Renal cortical epithelial cell (primary cell): Measurements from ENCODE around the gene LRP4. TPM values are rescaled to one million over a fixed set of nuclear protein-coding genes. Genes with fewer than 3 reads are reported as not detected.
A peak's percentile ranks its signal among the peaks of the same experiment; 100 is the strongest.

Experiments used
- DNase-seq: peaks from one replicate; pipeline ENCODE4 v3.0.0-alpha.2; 2011; ENCODE audit warnings: low read depth
- total RNA-seq: library from RNA; depleted of rRNA; stranded (reverse); fragments of >200 nt; gene quantifications from 2 replicates; pipeline ENCODE4 v1.2.3, GENCODE V29; 2014

LRP4 gene
- total RNA-seq, 1 donor from 2014 or later: 17.7 TPM

DNA sequence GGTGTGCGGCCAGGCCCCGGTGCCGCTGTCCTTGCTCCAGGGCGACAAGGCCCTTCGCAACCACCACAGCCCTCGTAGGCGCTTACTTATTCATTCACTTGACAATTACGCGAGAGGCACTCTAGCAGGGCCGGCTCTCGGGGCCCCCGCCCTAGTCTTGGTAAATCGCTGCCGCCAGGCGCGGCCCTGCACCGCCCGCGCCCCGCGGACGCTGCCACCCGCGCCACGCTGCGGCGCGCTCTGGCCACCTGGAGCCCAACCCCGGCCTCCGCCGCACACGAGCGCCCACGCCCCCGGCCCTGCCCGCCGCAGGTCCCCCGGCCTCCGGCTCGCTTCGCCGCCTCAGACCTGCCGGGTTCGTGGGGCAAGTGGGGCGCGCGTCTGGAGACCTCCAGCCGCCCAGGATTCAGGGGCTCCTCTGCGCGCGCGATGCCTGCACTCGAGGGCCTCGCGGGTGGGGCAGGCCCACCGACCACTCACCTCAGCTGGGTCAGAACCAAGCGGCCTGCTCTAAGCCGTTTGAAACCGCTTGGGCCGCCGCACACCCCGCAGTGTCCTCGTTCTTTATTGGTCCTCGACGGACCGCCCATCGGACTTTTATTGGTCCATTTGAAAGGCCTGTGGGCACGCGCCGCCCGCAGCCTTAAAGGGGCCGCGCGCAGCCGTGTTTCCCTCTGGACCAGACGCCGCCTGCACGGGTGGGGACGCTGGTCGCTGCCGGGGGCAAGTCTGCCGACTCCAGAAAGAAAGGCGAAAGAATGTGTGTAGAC, 72.4 kb downstream of the LRP4 start, which contains the start of gene CKAP5:
Gene CKAP5, minus strand, starts transcription at position 541 of the 770 bp plus-strand sequence. CDS start 25,049 bp downstream, outside the sequence.
- DNase-seq: peak; percentile 74

DNA sequence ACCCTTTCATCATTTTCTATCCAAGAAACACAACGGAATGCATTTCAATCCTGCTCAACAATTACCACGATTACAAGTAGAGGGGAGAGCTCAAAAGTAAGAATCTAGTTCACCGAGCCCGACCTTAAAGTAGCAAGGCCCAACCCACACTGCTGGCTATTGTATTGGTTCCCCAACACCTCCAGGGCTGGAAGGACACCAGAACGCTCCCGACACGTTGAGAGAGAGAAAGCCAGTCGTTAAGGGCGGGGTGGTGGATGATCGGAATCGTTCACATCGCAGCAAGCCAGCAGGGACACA, 73.0 kb downstream of the LRP4 start:
- peak; percentile 25 for DNase-seq

DNA sequence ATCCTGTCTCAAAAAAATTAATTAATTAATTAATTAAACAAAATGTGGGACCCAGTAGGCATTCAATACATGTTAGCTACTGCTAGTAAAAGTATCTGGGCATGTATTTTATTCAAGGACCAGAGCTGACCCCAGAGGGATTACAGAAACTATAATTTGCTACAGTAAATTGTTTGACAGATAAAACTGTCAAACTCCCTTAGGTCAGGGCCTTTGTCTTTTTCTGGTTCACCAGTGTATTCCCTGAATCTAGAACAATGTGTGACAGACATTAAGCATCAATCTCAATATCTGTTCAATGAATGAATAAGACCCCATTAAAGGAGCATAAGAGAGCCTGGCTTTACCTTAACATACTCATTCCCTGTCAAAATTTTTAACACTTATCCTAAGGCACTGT, 78.2 kb downstream of the LRP4 start:
- DNase-seq: no peak

DNA sequence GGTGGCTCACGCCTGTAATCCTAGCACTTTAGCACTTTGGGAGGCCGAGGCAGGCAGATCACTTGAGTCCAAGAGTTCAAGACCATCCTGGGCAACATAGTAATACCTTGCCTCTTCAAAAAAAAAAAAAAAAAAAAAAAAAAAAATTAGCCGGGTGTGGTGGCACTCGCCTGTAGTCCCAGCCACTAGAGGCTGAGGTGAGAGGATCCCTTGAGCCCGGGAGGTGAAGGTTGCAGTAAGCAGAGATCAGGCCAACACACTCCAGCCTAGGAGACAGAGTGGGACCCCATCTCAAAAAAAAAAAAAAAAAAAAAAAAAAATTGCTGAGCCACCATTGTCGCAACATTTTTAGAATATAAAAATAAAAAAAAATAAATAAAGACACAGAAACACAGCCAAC, 79.8 kb downstream of the LRP4 start:
- no peak for DNase-seq

DNA sequence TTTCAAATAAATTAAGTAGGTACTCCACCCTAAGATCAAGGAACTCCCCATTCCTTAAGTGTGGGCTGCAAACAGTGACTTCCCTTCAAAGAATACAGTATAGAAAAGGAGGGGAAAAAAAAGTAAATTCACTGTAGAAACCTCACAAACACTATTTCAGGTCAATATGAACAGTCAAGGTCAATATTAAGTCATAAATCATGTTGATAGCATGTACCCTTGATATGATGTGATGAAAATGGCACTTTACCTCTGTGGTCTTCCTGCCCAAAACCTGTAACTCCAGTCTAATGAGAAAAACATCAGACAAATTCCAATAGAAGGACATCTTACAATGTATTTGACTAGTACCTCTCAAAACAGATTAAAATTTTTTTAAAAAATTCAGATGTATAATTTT, 80.5 kb downstream of the LRP4 start:
- no peak for DNase-seq

DNA sequence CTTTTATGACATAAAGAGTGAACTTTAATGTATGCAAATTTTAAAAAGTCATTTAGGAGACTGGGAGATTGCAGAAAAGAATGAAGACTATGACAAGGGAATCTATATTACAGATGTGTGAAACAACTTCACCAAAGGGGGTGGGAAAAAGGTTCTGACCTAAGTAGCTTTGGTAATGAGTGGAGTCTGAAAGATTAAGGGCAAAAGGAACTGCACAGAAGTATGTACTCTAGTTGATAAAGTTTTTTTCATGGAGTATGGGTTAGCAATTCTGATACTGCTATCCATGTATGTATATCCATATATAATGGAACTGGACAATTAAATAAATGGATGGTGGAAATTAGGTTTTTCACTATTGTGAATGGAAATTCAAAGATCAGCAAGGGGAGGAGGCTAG, 81.5 kb downstream of the LRP4 start:
- no peak for DNase-seq

DNA sequence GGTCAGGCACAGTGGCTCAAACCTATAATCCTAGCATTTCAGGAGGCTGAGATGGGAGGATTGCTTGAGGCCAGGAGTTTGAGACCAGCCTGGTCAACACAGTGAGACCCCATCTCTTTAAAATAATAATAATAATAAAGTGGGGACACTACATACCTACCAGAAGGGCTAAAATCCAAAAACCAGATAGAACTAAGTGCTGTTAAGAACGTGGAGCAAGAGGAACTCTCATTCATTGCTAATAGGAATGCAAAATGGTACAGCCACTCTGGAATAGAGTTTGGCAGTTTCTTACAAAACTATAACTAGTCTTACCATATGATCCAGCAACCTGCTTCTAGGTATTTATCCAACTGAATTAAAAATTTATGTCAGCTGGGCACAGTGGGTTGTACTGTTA, 81.9 kb downstream of the LRP4 start:
- no peak for DNase-seq

DNA sequence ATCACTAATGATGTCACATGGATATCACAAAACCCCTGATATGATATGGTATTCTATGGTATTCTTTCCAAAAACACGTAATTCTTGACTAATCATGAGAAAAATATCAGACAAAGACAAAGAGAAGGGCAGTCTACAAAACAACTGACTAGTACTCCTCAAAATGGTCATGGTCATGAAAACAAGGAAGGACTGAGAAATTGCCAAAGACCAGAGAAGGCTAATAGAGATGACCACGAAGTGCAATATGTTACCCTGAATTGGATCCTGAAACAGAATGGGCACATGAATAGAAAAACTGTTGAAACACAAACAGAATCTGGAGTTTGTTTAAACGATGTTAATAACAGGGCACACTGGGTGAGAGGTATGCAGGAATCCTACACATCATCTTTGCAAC, 82.5 kb downstream of the LRP4 start:
- DNase-seq: no peak

DNA sequence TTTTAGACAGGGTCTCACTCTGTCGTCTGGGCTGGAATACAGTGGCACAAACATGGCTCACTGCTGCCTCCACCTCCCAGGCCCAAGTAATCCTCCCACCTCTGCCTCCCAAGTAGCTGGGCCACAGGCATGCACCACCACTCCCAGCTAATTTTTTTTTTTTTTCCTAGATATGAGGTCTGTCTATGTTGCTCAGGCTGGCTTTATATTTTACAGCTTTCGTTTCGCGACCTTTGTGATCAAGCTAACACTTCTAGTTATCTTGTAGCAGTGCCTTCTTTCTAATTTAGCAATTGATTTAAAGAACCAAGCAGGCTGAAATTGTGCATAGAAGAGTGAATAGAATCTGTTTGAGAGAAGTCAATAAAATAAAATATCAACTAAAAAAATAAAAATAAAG, 83.5 kb downstream of the LRP4 start:
- no peak for DNase-seq

DNA sequence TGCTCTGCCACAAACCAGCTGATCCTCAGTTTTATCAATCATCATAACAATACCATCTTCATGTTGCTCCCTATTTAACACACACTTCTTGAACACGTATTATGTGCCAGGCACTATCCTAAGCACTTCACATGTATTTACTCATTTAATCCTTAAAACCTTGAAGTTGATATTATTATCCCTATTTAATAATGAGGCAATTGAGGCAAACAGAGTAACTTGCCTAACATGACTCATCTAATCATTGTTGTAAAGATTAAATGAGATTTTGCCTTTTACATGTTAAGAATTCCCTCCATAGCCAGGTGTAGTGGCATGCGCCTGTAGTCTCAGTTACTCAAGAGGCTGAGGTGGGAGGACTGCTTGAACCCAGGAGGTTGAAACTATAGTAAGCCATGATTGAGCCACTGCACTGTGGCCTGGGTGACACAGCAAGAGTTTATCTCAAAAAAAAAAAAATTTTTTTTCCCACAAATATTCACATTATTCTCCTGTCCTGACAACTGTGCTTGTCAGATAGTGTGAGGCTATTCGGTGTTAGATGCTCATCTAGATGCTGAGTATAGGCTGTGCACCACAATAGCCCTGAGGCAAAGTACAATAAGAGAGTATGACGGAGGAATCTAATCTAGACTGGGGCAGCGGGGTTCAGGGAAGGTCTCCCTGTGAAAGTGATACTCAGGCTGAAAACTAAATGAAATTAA, 85.7 kb downstream of the LRP4 start:
- DNase-seq: no peak

DNA sequence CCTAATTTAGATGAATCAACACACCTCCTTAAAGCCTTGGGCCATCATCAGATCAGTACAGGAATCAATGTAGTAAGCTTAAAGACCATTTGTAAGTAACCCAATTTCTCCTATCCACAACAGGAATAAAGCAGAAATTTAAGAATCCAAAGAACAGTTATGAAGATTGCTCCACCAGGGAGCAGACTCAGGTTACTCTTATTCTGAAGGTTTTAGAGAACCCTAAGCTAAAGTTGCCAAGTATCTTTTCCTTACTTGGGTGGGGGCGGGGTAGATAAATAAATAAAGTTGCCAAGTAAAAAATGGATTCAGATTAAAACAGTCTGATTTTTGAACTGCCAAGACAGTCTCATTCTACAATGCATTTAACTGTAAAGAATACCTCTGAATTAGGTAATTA, 90.4 kb downstream of the LRP4 start:
- no peak for DNase-seq

DNA sequence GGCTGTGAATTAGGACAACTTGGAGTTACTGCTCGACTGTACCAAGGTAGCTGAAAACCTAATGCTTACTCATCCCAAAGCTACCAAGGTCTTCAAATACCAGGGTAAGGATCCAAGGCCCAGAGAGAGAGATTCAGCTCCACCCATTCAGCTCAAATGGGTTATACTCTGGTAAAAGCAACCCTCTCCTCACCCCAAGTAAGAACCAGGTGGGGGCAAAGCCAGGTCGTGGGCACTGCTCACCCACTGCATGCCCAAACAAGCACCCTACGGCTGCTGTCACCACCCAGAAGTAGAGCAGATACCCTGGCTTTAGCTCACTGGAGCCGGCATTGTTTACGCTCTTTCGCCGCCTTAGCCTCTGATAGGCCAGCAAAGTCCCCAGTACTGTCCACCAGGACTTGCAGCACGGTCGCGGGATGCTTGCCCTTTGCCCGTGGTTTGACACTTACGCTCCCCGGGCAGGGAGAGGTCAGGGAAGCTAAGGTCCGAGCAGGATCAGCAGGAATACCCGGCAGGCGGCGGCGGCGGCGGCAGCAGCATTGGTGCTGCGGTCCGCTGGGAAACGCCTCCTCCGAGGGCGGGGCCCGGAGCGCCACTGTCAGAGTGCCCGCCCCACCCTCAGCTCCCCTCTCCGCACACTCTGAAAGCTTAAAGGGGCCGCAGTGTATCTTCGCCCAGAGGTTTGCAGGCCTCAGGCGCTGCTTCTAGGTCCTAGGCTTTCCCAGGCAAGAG, 91.9 kb downstream of the LRP4 start:
- DNase-seq: peak; percentile 56

DNA sequence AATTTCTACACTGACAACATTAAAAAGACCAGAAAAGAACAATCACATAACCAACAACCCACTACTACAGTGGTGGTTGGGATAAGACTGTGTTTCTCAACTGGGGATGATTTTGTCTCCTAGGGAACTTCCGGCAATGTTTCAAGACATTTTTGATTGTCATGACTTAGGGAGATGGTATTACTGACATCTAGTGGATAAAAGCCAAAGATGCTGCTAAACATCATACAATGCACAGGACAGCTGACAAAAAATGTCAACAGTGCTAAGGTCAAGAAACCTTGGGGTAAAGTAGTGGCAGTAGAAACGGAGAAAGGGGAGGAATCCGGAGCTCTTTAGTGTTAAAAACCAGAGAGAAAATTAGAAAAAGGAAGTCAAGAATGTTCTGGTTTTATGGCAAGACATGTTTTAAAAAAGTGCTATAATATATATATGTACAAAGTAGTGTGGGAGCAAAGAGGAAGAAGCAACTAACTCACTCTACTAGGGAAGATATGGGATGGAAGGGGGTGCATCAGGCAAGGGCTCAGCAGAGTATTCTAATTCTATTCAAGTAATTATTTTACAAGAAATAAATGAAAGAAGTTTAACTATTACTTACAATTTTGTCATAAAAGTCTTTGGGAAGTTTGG, 109.4 kb downstream of the LRP4 start:
- peak; percentile 61 for DNase-seq

Other genes starting within 250 kb of the LRP4 start
- gene ARHGAP1, start 217.9 kb downstream of the LRP4 start, total RNA-seq: 19.4 and 42.6 TPM in 2 replicates
- 4.3 and 7.8 TPM in 2 replicates for gene ZNF408, start 217.5 kb downstream of the LRP4 start, total RNA-seq
- 1.1 TPM in 1 of 2 replicates, not detected in the other for gene F2, start 199.3 kb downstream of the LRP4 start, total RNA-seq
- 56.1 and 97.0 TPM in 2 replicates for gene CKAP5, start 72.3 kb downstream of the LRP4 start, total RNA-seq
- 23.3 and 34.3 TPM in 2 replicates for gene CSTPP1, start 18.2 kb upstream of the LRP4 start, total RNA-seq